Measurements from ENCODE around the gene ASCC3. TPM values are rescaled to one million over a fixed set of nuclear protein-coding genes. Genes with fewer than 3 reads are reported as not detected.
A peak's percentile ranks its signal among the peaks of the same experiment; 100 is the strongest.

The ASCC3 gene
- total RNA-seq, 1 experiment from 2014 or later, result 40.5 TPM

DNA sequence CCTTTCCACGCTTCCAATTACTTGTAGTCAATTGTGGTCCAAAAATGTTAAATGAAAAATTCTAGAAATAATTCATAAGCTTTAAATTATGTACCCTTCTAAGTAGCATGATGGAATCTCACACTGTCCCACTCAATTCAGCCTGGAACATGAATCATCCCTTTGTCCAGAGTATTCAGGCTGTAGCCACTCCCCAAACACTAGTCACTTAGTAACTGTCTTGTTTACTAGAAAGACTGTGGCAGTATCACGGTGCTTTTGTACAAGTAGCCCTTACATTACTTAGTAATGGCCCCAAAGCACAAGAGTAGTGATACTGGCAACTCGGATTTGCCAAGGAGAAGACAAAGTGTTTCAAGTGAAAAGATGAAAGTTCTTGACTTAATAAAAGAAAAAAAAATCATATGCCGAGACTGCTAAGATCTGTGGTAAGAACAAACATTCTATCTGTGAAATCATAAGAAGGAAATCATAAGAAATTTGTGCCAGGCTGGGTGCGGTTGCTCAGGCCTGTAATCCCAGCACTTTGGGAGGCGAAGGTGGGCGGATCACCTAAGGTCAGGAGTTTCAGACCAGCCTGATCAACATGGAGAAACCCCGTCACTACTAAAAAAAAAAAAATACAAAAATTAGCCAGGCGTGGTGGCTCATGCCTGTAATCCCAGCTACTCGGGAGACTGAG lies 247.9 kb downstream of the ASCC3 start:
- peak; percentile 92 for ATAC-seq
- Histone ChIP-seq H3K4me3 (replicated peaks in 1 of 2; ENCODE audit: low read depth in 1 of 2, low read length in 2 of 2) (no peak overlapping the region), H3K9me2 (ENCODE audit: insufficient read depth) (no peaks in the 10 kb centered on the region), H3K9ac (ENCODE audit: low read length) (no peak overlapping the region), H3K36me3 (ENCODE audit: control insufficient read depth in 1 of 2, insufficient read depth in 2 of 2, low read length in 2 of 2) (no peaks in the 10 kb centered on the region), H3K9me3 (ENCODE audit: control insufficient read depth in 1 of 2, insufficient read depth in 1 of 2, low read depth in 1 of 2, low read length in 2 of 2) (no peaks in the 10 kb centered on the region), H3K4me2 (ENCODE audit: low read length) (peak overlapping the region; percentile 36; the same call in 1 of the 2 replicates), H3K4me1 (ENCODE audit: control insufficient read depth in 1 of 2, insufficient read depth in 2 of 2, low read length in 2 of 2) (peaks cover 0 to 9% of the 10 kb centered on the region in 2 experiments; a peak in 2 of 4 replicates), H3K27me3 (ENCODE audit: insufficient read depth, low read length) (no peaks in the 10 kb centered on the region), H3K27ac (ENCODE audit: low read depth, low read length) (no peak overlapping the region), H4K20me1 (ENCODE audit: insufficient read depth) (no peaks in the 10 kb centered on the region), H3K79me2 (ENCODE audit: insufficient read depth, low read length) (no peaks in the 10 kb centered on the region), H2AFZ (ENCODE audit: low read depth, low read length, poor library complexity, severe bottlenecking) (no peak overlapping the region)
- DNase-seq (ENCODE audit: low read depth, low spot score), result peak; percentile 71
- intact Hi-C loops (cut with micrococcal nuclease), result no loop called here
- POLR2A ChIA-PET, result no interaction called here
- CTCF ChIA-PET, result interaction anchor here (0.7 kb wide), 1 partner anchor 831 kb away, joined by 3 read pairs; no protein-coding TSS in a partner anchor
- RAD21 ChIA-PET (ENCODE audit: low non-redundant PET in 1 of 2, low total read pairs in 2 of 2, uncharacterized antibody in 2 of 2, unreplicated experiment in 2 of 2), result no interaction called here
- TF ChIP-seq, protein P1, sequence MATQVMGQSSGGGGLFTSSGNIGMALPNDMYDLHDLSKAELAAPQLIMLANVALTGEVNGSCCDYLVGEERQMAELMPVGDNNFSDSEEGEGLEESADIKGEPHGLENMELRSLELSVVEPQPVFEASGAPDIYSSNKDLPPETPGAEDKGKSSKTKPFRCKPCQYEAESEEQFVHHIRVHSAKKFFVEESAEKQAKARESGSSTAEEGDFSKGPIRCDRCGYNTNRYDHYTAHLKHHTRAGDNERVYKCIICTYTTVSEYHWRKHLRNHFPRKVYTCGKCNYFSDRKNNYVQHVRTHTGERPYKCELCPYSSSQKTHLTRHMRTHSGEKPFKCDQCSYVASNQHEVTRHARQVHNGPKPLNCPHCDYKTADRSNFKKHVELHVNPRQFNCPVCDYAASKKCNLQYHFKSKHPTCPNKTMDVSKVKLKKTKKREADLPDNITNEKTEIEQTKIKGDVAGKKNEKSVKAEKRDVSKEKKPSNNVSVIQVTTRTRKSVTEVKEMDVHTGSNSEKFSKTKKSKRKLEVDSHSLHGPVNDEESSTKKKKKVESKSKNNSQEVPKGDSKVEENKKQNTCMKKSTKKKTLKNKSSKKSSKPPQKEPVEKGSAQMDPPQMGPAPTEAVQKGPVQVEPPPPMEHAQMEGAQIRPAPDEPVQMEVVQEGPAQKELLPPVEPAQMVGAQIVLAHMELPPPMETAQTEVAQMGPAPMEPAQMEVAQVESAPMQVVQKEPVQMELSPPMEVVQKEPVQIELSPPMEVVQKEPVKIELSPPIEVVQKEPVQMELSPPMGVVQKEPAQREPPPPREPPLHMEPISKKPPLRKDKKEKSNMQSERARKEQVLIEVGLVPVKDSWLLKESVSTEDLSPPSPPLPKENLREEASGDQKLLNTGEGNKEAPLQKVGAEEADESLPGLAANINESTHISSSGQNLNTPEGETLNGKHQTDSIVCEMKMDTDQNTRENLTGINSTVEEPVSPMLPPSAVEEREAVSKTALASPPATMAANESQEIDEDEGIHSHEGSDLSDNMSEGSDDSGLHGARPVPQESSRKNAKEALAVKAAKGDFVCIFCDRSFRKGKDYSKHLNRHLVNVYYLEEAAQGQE (IDR thresholded peaks at IDR 0.05; ENCODE audit: low read depth), result no peak
- no peak for TF ChIP-seq ZFX (IDR thresholded peaks at IDR 0.05)
- TF ChIP-seq JUND (IDR thresholded peaks at IDR 0.05), result 0 out of 2 replicates have a peak, but pooled peaks have one; percentile 25
- no TSS peak for BruUV-seq (replicated peaks)

DNA sequence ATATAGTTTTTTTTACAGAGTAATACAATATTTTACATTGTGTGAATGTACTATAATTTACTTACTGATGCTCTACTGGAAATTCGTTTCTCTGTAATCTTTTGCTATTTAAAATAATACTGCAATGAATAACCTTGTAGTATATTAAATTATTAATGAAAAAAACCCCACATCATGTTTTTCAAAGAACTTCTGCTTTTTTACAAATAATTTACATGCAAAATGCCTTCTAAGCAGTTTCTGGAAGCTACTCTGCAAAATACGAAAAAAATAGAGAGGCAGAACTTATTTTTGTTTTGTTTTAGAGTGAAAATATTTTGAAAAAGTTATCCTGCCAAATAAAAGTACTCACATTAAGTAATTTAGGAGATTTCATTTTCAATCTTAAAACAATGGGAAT lies 250.6 kb downstream of the ASCC3 start:
- no peaks in the 10 kb centered on the region for H3K9me3 ChIP-seq (ENCODE audit: control insufficient read depth in 1 of 2, insufficient read depth in 1 of 2, low read depth in 1 of 2, low read length in 2 of 2)
- no peaks in the 10 kb centered on the region for H4K20me1 ChIP-seq (ENCODE audit: insufficient read depth)
- no peak for DNase-seq (ENCODE audit: low read depth, low spot score)
- H3K9me2 ChIP-seq (ENCODE audit: insufficient read depth), result no peaks in the 10 kb centered on the region
- no peaks in the 10 kb centered on the region for H3K79me2 ChIP-seq (ENCODE audit: insufficient read depth, low read length)
- no peak overlapping the region for H3K9ac ChIP-seq (ENCODE audit: low read length)
- no peak overlapping the region for H3K4me3 ChIP-seq (replicated peaks in 1 of 2; ENCODE audit: low read depth in 1 of 2, low read length in 2 of 2)
- no peak overlapping the region for H3K27ac ChIP-seq (ENCODE audit: low read depth, low read length)
- RAD21 ChIA-PET (ENCODE audit: low non-redundant PET in 1 of 2, low total read pairs in 2 of 2, uncharacterized antibody in 2 of 2, unreplicated experiment in 2 of 2), result no interaction called here
- POLR2A ChIA-PET, result no interaction called here
- peaks cover 0 to 9% of the 10 kb centered on the region in 2 experiments; a peak in 2 of 4 replicates for H3K4me1 ChIP-seq (ENCODE audit: control insufficient read depth in 1 of 2, insufficient read depth in 2 of 2, low read length in 2 of 2)
- ATAC-seq, result no peak
- H3K36me3 ChIP-seq (ENCODE audit: control insufficient read depth in 1 of 2, insufficient read depth in 2 of 2, low read length in 2 of 2), result no peaks in the 10 kb centered on the region; a peak in 1 of 4 replicates
- CTCF ChIA-PET, result no interaction called here
- H3K27me3 ChIP-seq (ENCODE audit: insufficient read depth, low read length), result no peaks in the 10 kb centered on the region
- no TSS peak for BruUV-seq (replicated peaks)
- intact Hi-C loops (cut with micrococcal nuclease), result no loop called here
- H3K4me2 ChIP-seq (ENCODE audit: low read length), result no peak overlapping the region
- TF ChIP-seq, protein P2, sequence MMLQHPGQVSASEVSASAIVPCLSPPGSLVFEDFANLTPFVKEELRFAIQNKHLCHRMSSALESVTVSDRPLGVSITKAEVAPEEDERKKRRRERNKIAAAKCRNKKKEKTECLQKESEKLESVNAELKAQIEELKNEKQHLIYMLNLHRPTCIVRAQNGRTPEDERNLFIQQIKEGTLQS (IDR thresholded peaks at IDR 0.05), result no peak
- TF ChIP-seq CBX3 (IDR thresholded peaks at IDR 0.05; ENCODE audit: low read depth) (no peak), ZFX (IDR thresholded peaks at IDR 0.05) (no peak)
- TF ChIP-seq, protein P3, sequence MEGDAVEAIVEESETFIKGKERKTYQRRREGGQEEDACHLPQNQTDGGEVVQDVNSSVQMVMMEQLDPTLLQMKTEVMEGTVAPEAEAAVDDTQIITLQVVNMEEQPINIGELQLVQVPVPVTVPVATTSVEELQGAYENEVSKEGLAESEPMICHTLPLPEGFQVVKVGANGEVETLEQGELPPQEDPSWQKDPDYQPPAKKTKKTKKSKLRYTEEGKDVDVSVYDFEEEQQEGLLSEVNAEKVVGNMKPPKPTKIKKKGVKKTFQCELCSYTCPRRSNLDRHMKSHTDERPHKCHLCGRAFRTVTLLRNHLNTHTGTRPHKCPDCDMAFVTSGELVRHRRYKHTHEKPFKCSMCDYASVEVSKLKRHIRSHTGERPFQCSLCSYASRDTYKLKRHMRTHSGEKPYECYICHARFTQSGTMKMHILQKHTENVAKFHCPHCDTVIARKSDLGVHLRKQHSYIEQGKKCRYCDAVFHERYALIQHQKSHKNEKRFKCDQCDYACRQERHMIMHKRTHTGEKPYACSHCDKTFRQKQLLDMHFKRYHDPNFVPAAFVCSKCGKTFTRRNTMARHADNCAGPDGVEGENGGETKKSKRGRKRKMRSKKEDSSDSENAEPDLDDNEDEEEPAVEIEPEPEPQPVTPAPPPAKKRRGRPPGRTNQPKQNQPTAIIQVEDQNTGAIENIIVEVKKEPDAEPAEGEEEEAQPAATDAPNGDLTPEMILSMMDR (IDR thresholded peaks at IDR 0.05 in 2 of 3, conservative IDR thresholded peaks at IDR 0.05 in 1 of 3; ENCODE audit: borderline replicate concordance in 1 of 3, insufficient read depth in 1 of 3, low read depth in 2 of 3, low read length in 2 of 3), result no peak
- TF ChIP-seq, protein P4, sequence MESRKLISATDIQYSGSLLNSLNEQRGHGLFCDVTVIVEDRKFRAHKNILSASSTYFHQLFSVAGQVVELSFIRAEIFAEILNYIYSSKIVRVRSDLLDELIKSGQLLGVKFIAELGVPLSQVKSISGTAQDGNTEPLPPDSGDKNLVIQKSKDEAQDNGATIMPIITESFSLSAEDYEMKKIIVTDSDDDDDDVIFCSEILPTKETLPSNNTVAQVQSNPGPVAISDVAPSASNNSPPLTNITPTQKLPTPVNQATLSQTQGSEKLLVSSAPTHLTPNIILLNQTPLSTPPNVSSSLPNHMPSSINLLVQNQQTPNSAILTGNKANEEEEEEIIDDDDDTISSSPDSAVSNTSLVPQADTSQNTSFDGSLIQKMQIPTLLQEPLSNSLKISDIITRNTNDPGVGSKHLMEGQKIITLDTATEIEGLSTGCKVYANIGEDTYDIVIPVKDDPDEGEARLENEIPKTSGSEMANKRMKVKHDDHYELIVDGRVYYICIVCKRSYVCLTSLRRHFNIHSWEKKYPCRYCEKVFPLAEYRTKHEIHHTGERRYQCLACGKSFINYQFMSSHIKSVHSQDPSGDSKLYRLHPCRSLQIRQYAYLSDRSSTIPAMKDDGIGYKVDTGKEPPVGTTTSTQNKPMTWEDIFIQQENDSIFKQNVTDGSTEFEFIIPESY (IDR thresholded peaks at IDR 0.05; ENCODE audit: extremely low read depth, insufficient replicate concordance, low read length), result no peak
- no peak overlapping the region for H2AFZ ChIP-seq (ENCODE audit: low read depth, low read length, poor library complexity, severe bottlenecking)

All from HCT116 (cell line).